ENCODE data around the gene SLC6A9.

DNA sequence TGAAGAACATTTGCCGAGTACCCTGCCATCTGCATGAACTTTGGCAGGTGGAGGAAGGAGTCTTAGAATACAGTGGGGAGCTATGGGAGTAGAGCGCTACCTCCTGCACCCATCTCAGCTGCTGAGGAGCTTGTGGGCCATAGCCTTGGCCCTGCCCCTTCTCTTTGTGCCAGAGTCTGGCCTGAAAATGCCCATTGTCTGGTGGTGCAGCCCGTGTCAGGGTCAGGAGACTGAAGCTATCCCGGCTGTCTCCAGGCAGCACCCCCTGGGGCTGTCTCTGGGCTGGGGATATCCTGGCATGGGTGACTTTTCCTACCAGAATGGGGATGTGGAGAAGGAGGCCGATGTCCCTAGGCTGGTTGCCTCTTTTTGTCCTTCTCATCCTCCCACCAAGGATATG lies 77.2 kb downstream of the SLC6A9 start:
- TF ChIP-seq EGR1 (IDR thresholded peaks at IDR 0.05) (no peak), TAF1 (IDR thresholded peaks at IDR 0.05; ENCODE audit: low read depth) (no peak), CREB1 (IDR thresholded peaks at IDR 0.05; ENCODE audit: low read depth) (no peak), RAD21 (IDR thresholded peaks at IDR 0.05; ENCODE audit: low read depth) (no peak), CEBPB (IDR thresholded peaks at IDR 0.05) (no peak), REST (IDR thresholded peaks at IDR 0.05; ENCODE audit: low read depth) (no peak), NFIC (IDR thresholded peaks at IDR 0.05) (no peak), EP300 (IDR thresholded peaks at IDR 0.05; ENCODE audit: borderline replicate concordance) (no peak), MAX (IDR thresholded peaks at IDR 0.05) (no peak)
- TF ChIP-seq, protein P1, sequence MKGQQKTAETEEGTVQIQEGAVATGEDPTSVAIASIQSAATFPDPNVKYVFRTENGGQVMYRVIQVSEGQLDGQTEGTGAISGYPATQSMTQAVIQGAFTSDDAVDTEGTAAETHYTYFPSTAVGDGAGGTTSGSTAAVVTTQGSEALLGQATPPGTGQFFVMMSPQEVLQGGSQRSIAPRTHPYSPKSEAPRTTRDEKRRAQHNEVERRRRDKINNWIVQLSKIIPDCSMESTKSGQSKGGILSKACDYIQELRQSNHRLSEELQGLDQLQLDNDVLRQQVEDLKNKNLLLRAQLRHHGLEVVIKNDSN (IDR thresholded peaks at IDR 0.05), result no peak
